H9 (cell line): Measurements from ENCODE around the gene CPB2. TPM values are rescaled to one million over a fixed set of nuclear protein-coding genes. Genes with fewer than 3 reads are reported as not detected.

ENCODE experiments used
- DNase-seq: peaks from one replicate; pipeline ENCODE4 v3.0.0-alpha.2; 2017
- H2AFZ ChIP-seq: one replicate; pipeline ENCODE4 v1.6.1; 2013; ENCODE audit warnings: mild to moderate bottlenecking, low read length, control low read depth, moderate library complexity
- H2AK5ac ChIP-seq: 2 replicates; pipeline ENCODE4 v1.6.1; 2013; ENCODE audit warnings: low read length, control low read depth, mixed read lengths; ENCODE audit not compliant: insufficient read length
- H2BK120ac ChIP-seq: one replicate; pipeline ENCODE4 v1.6.1; 2013; ENCODE audit warnings: low read depth, mild to moderate bottlenecking, low read length, control low read depth, inconsistent platforms; ENCODE audit not compliant: poor library complexity, severe bottlenecking
- H2BK12ac ChIP-seq: 2 replicates; pipeline ENCODE4 v1.6.1; 2013; ENCODE audit warnings: low read length, control low read depth, mixed read lengths, low read depth; ENCODE audit not compliant: insufficient read length
- H2BK15ac ChIP-seq: 2 replicates; pipeline ENCODE4 v1.6.1; 2013; ENCODE audit warnings: low read depth, low read length, control low read depth
- H2BK20ac ChIP-seq: one replicate; pipeline ENCODE4 v1.6.1; 2013; ENCODE audit warnings: low read depth, mild to moderate bottlenecking, low read length, control low read depth, inconsistent platforms; ENCODE audit not compliant: poor library complexity, severe bottlenecking
- H2BK5ac ChIP-seq: 2 replicates; pipeline ENCODE4 v1.6.1; 2013; ENCODE audit warnings: low read length, control low read depth, mixed read lengths; ENCODE audit not compliant: insufficient read length
- H3K14ac ChIP-seq: 2 replicates; pipeline ENCODE4 v1.6.1; 2013; ENCODE audit warnings: low read length, control low read depth; ENCODE audit not compliant: insufficient read depth
- H3K18ac ChIP-seq: 2 replicates; pipeline ENCODE4 v1.6.1; 2013; ENCODE audit warnings: low read depth, mild to moderate bottlenecking, mixed read lengths, low read length, control low read depth; ENCODE audit not compliant: insufficient read length
- H3K23ac ChIP-seq: 2 replicates; pipeline ENCODE4 v1.6.1; 2013; ENCODE audit warnings: low read length, control low read depth, mixed read lengths, low read depth; ENCODE audit not compliant: insufficient read length
- H3K23me2 ChIP-seq: 2 replicates; pipeline ENCODE4 v1.6.1; 2013; ENCODE audit warnings: low read depth, mild to moderate bottlenecking, mixed read lengths, low read length, control low read depth; ENCODE audit not compliant: insufficient read length, poor library complexity, severe bottlenecking
- H3K27ac ChIP-seq: 2 replicates; pipeline ENCODE4 v1.5.1; 2013; ENCODE audit warnings: low read length, control low read depth, mixed read lengths, low read depth; ENCODE audit not compliant: insufficient read length
- H3K27me3 ChIP-seq: 2 replicates; pipeline ENCODE4 v1.6.1; 2013; ENCODE audit warnings: low read length, control low read depth, inconsistent platforms; ENCODE audit not compliant: insufficient read depth
- H3K4ac ChIP-seq: 2 replicates; pipeline ENCODE4 v1.6.1; 2013; ENCODE audit warnings: low read depth, mild to moderate bottlenecking, control low read depth, inconsistent platforms, low read length, moderate library complexity
- H3K4me1 ChIP-seq: 2 replicates; pipeline ENCODE4 v1.6.1; 2013; ENCODE audit warnings: low read length, control low read depth, inconsistent platforms; ENCODE audit not compliant: insufficient read depth
- H3K4me2 ChIP-seq: 2 replicates; pipeline ENCODE4 v1.6.1; 2013; ENCODE audit warnings: low read length, control low read depth, mixed read lengths; ENCODE audit not compliant: insufficient read length, insufficient read depth
- H3K56ac ChIP-seq: 2 replicates; pipeline ENCODE4 v1.6.1; 2013; ENCODE audit warnings: low read depth, mild to moderate bottlenecking, mixed read lengths, low read length, control low read depth; ENCODE audit not compliant: insufficient read length
- H3K79me1 ChIP-seq: 2 replicates; pipeline ENCODE4 v1.6.1; 2013; ENCODE audit warnings: low read depth, mild to moderate bottlenecking, moderate library complexity, low read length, control low read depth, inconsistent platforms; ENCODE audit not compliant: insufficient read depth, poor library complexity, severe bottlenecking
- H3K79me2 ChIP-seq: 2 replicates; pipeline ENCODE4 v1.6.1; 2013; ENCODE audit warnings: low read length, control low read depth, inconsistent platforms; ENCODE audit not compliant: insufficient read depth
- H3K9ac ChIP-seq: 2 replicates; pipeline ENCODE4 v1.6.1; 2013; ENCODE audit warnings: low read length, control low read depth, mixed read lengths; ENCODE audit not compliant: insufficient read length; ENCODE audit errors: extremely low read depth
- H3K9me3 ChIP-seq: one replicate; pipeline ENCODE4 v1.6.1; 2013; ENCODE audit warnings: low read depth, low read length, inconsistent platforms; ENCODE audit not compliant: control insufficient read depth
- H3T11ph ChIP-seq: one replicate; pipeline ENCODE4 v1.6.1; 2013; ENCODE audit warnings: mild to moderate bottlenecking, low read length, control low read depth, inconsistent platforms
- H4K20me1 ChIP-seq: one replicate; pipeline ENCODE4 v1.6.1; 2013; ENCODE audit not compliant: control insufficient read depth, insufficient read length, insufficient read depth
- H4K5ac ChIP-seq: 2 replicates; pipeline ENCODE4 v1.6.1; 2013; ENCODE audit warnings: low read depth, mild to moderate bottlenecking, mixed read lengths, low read length, control low read depth; ENCODE audit not compliant: insufficient read length
- H4K8ac ChIP-seq: replicated peaks from 2 replicates; pipeline ENCODE4 v1.6.1; 2013; ENCODE audit warnings: low read length, control low read depth, mixed read lengths, low read depth; ENCODE audit not compliant: insufficient read length
- H4K91ac ChIP-seq: 2 replicates; pipeline ENCODE4 v1.6.1; 2013; ENCODE audit warnings: low read depth, mild to moderate bottlenecking, moderate library complexity, mixed read lengths, low read length, control low read depth; ENCODE audit not compliant: insufficient read length
- H3K27ac Mint-ChIP-seq, 3 experiments: 2 replicates in 2 of 3; 3 replicates in 1 of 3; pipeline ENCODE4 v1.8.0; 2020 to 2021; ENCODE audit warnings: mixed read lengths in 3 of 3, mild to moderate bottlenecking in 1 of 3, moderate library complexity in 1 of 3
- H3K27me3 Mint-ChIP-seq: 2 replicates; pipeline ENCODE4 v1.8.0; 2021; ENCODE audit warnings: low read depth, mild to moderate bottlenecking, moderate library complexity, mixed read lengths
- H3K36me3 Mint-ChIP-seq, 3 experiments: 2 replicates in 2 of 3; 3 replicates in 1 of 3; pipeline ENCODE4 v1.8.0; 2020 to 2021; ENCODE audit warnings: low read depth in 3 of 3, mixed read lengths in 3 of 3; ENCODE audit not compliant: insufficient read depth in 1 of 3
- H3K4me1 Mint-ChIP-seq, 2 experiments: 2 replicates each; pipeline ENCODE4 v1.8.0; 2020; ENCODE audit warnings: mixed read lengths in 2 of 2
- H3K4me3 Mint-ChIP-seq, 2 experiments: 2 replicates in 1 of 2; 3 replicates in 1 of 2; pipeline ENCODE4 v1.8.0; 2020 to 2021; ENCODE audit warnings: mild to moderate bottlenecking in 2 of 2, mixed read lengths in 2 of 2, moderate library complexity in 1 of 2
- H3K9me3 Mint-ChIP-seq, 2 experiments: 2 replicates in 1 of 2; 3 replicates in 1 of 2; pipeline ENCODE4 v1.8.0; 2020; ENCODE audit warnings: mild to moderate bottlenecking in 2 of 2, mixed read lengths in 2 of 2, moderate library complexity in 1 of 2
- WGBS: extraction: QIAGEN DNeasy Blood & Tissue Kit; methylation state at CpG from one replicate; pipeline ENCODE4 v1.1.7; 2013; ENCODE audit warnings: missing lambda C conversion rate, low lambda C conversion rate, mixed read lengths; ENCODE audit not compliant: insufficient read length; ENCODE audit errors: extremely low coverage; 5-methylcytosine and 5-hydroxymethylcytosine counted together
- total RNA-seq: library from RNA; stranded (reverse); gene quantifications from 2 replicates; pipeline ENCODE4 v1.2.1, GENCODE V29; 2021
- TF ChIP-seq, protein P1 (sequence below): fragments of 200-600 bp; sonication (generic); conservative IDR thresholded peaks from 3 replicates; pipeline ENCODE4 v1.8.0; 2021; ENCODE audit warnings: antibody characterized with exemption, mild to moderate bottlenecking

Gene CPB2
- total RNA-seq, 1 experiment from 2014 or later: not detected

GRCh38 chr13:46040763-46041162 is 64.1 kb downstream of the CPB2 start:
- no peak overlapping the region for H3K27ac ChIP-seq
- H2BK15ac ChIP-seq: no peak overlapping the region
- no peak overlapping the region for H3K4me3 Mint-ChIP-seq

More at GRCh38 chr13:46040763-46041162, 64.1 kb downstream of the CPB2 start:
- TF ChIP-seq, protein P1, sequence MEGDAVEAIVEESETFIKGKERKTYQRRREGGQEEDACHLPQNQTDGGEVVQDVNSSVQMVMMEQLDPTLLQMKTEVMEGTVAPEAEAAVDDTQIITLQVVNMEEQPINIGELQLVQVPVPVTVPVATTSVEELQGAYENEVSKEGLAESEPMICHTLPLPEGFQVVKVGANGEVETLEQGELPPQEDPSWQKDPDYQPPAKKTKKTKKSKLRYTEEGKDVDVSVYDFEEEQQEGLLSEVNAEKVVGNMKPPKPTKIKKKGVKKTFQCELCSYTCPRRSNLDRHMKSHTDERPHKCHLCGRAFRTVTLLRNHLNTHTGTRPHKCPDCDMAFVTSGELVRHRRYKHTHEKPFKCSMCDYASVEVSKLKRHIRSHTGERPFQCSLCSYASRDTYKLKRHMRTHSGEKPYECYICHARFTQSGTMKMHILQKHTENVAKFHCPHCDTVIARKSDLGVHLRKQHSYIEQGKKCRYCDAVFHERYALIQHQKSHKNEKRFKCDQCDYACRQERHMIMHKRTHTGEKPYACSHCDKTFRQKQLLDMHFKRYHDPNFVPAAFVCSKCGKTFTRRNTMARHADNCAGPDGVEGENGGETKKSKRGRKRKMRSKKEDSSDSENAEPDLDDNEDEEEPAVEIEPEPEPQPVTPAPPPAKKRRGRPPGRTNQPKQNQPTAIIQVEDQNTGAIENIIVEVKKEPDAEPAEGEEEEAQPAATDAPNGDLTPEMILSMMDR: no peak
- Histone ChIP-seq H4K5ac (no peak overlapping the region), H2AK5ac (no peak overlapping the region), H3K79me1 (no peaks in the 10 kb centered on the region), H3K23ac (no peak overlapping the region), H4K91ac (no peak overlapping the region), H3K9me3 (no peaks in the 10 kb centered on the region), H3K4ac (no peak overlapping the region), H2BK12ac (no peak overlapping the region), H3K79me2 (no peaks in the 10 kb centered on the region), H3K56ac (no peak overlapping the region), H3T11ph (no peak overlapping the region), H2AFZ (no peak overlapping the region), H2BK120ac (no peak overlapping the region), H2BK5ac (no peak overlapping the region), H4K20me1 (no peaks in the 10 kb centered on the region), H3K27me3 (no peaks in the 10 kb centered on the region), H3K23me2 (no peaks in the 10 kb centered on the region), H4K8ac (no peak overlapping the region), H3K4me2 (no peak overlapping the region), H2BK20ac (no peak overlapping the region), H3K18ac (no peak overlapping the region), H3K14ac (no peak overlapping the region), H3K4me1 (no peaks in the 10 kb centered on the region), H3K9ac (no peak overlapping the region)
- Mint-ChIP-seq H3K27ac (no peak overlapping the region), H3K36me3 (peaks cover 5 to 39% (median 30%) of the 10 kb centered on the region in 3 experiments; a peak in 6 of 7 replicates), H3K4me1 (no peaks in the 10 kb centered on the region), H3K27me3 (no peaks in the 10 kb centered on the region), H3K9me3 (no peaks in the 10 kb centered on the region)
- no peak for DNase-seq
- WGBS: no CpG with 5 or more reads among the region's 2 CpGs
